AG10803 (cell line): ENCODE data around the gene TCEA3.
A peak's percentile ranks its signal among the peaks of the same experiment; 100 is the strongest.

Experiments used
- DNase-seq: peaks from one replicate; pipeline ENCODE4 v3.0.0; 2010; ENCODE audit warnings: low read depth
- H3K4me3 ChIP-seq: 2 replicates; pipeline ENCODE4 v1.5.1; 2011; ENCODE audit warnings: mild to moderate bottlenecking, low read length, control low read depth
- CTCF ChIP-seq: conservative IDR thresholded peaks from 2 replicates; pipeline ENCODE4 v1.5.1; 2011; ENCODE audit warnings: mild to moderate bottlenecking, low read length, control low read depth, inconsistent platforms

The TCEA3 gene

GRCh38 chr1:23393706-23394105 lies 30.8 kb downstream of the TCEA3 start:
- no peak for TF ChIP-seq CTCF
- no peak overlapping the region for H3K4me3 ChIP-seq
- no peak for DNase-seq

- H3K4me3 ChIP-seq: no peak overlapping the region
- TF ChIP-seq CTCF: no peak
- DNase-seq: no peak
Observed at GRCh38 chr1:23392125-23392855, 32.3 kb downstream of the TCEA3 start.

GRCh38 chr1:23389837-23390321 lies 34.7 kb downstream of the TCEA3 start:
- DNase-seq: no peak
- no peak overlapping the region for H3K4me3 ChIP-seq
- no peak for TF ChIP-seq CTCF

GRCh38 chr1:23387494-23387893 lies 37.1 kb downstream of the TCEA3 start:
- no peak for TF ChIP-seq CTCF
- DNase-seq: no peak
- no peak overlapping the region for H3K4me3 ChIP-seq

GRCh38 chr1:23385119-23385621 lies 39.4 kb downstream of the TCEA3 start:
- no peak overlapping the region for H3K4me3 ChIP-seq

GRCh38 chr1:23384312-23385058 lies 40.1 kb downstream of the TCEA3 start:
- peak; percentile 75 for DNase-seq
- TF ChIP-seq CTCF: no peak
- no peak overlapping the region for H3K4me3 ChIP-seq

More at GRCh38 chr1:23385119-23385621, 39.4 kb downstream of the TCEA3 start:
- TF ChIP-seq CTCF: no peak
- peak; percentile 58 for DNase-seq
